CD14-positive monocyte (primary cell): ENCODE results near the gene CDIPT. TPM values are rescaled to one million over a fixed set of nuclear protein-coding genes. Genes with fewer than 3 reads are reported as not detected.

Source experiments
- DNase-seq, 3 donors: peaks; one replicate each; pipeline ENCODE4 v3.0.0-alpha.2; 2011 to 2022
- H2AFZ ChIP-seq: 2 replicates; pipeline ENCODE4 v1.6.0; 2012; ENCODE audit warnings: mild to moderate bottlenecking, low read depth, low read length, inconsistent platforms; ENCODE audit not compliant: insufficient read depth, poor library complexity, severe bottlenecking
- H3K27ac ChIP-seq, 2 donors: 1 replicate in 1 of 2; 2 replicates in 1 of 2; pipeline ENCODE4 v1.5.1; 2012 to 2013; ENCODE audit warnings: low read length in 2 of 2, control low read depth in 1 of 2, inconsistent platforms in 1 of 2, low read depth in 1 of 2, mild to moderate bottlenecking in 1 of 2
- H3K27me3 ChIP-seq, 2 donors: one replicate each; pipeline versions ENCODE4 v1.6.0 to v1.6.1; 2011 to 2013; ENCODE audit warnings: low read length in 2 of 2; ENCODE audit not compliant: control insufficient read depth in 2 of 2, insufficient read depth in 2 of 2
- H3K36me3 ChIP-seq, 2 donors: replicated peaks in 1 of 2; 1 replicate in 1 of 2; 2 replicates in 1 of 2; pipeline versions ENCODE4 v1.5.1 to v1.6.1; 2012 to 2013; ENCODE audit warnings: low read length in 2 of 2, control low read depth in 1 of 2, inconsistent platforms in 1 of 2, mild to moderate bottlenecking in 1 of 2; ENCODE audit not compliant: insufficient read depth in 2 of 2, control insufficient read depth in 1 of 2
- H3K4me1 ChIP-seq, 2 donors: 1 replicate in 1 of 2; 2 replicates in 1 of 2; pipeline versions ENCODE4 v1.5.1 to v1.6.1; 2012 to 2013; ENCODE audit warnings: low read length in 2 of 2, control low read depth in 1 of 2, inconsistent platforms in 1 of 2, mild to moderate bottlenecking in 1 of 2, moderate library complexity in 1 of 2; ENCODE audit not compliant: insufficient read depth in 2 of 2, control insufficient read depth in 1 of 2
- H3K4me2 ChIP-seq: replicated peaks from 2 replicates; pipeline ENCODE3; 2012; ENCODE audit warnings: low read length, moderate library complexity, mild to moderate bottlenecking; ENCODE audit not compliant: poor library complexity, severe bottlenecking; ENCODE audit errors: extremely low read depth
- H3K4me3 ChIP-seq, 3 experiments: fragments of 200-600 bp in 1 of 3; sonication (generic) in 1 of 3; replicated peaks in 1 of 3; 1 replicate in 2 of 3; 2 replicates in 1 of 3; pipeline ENCODE4 v1.5.1; 2011 to 2013; ENCODE audit warnings: low read length in 3 of 3, mild to moderate bottlenecking in 3 of 3, control low read depth in 2 of 3, low read depth in 2 of 3, inconsistent platforms in 1 of 3, moderate library complexity in 1 of 3
- H3K79me2 ChIP-seq: 2 replicates; pipeline ENCODE4 v1.6.0; 2012; ENCODE audit warnings: mild to moderate bottlenecking, control low read depth, inconsistent platforms, low read length, moderate library complexity; ENCODE audit not compliant: insufficient read depth
- H3K9ac ChIP-seq: 2 replicates; pipeline ENCODE4 v1.6.0; 2017; ENCODE audit warnings: low read length, mild to moderate bottlenecking; ENCODE audit not compliant: insufficient read depth, poor library complexity, severe bottlenecking
- H3K9me3 ChIP-seq, 2 donors: replicated peaks in 1 of 2; 1 replicate in 1 of 2; 2 replicates in 1 of 2; pipeline versions ENCODE4 v1.5.1 to v1.6.1; 2012 to 2013; ENCODE audit warnings: low read length in 2 of 2, control low read depth in 1 of 2; ENCODE audit not compliant: control insufficient read depth in 1 of 2, insufficient read depth in 1 of 2
- H4K20me1 ChIP-seq: 2 replicates; pipeline ENCODE4 v1.6.0; 2012; ENCODE audit warnings: mild to moderate bottlenecking, low read length, control low read depth, moderate library complexity; ENCODE audit not compliant: insufficient read depth
- H3K27ac Mint-ChIP-seq, 7 donors: one replicate each; pipeline ENCODE4 v1.8.0; 2020; ENCODE audit warnings: mild to moderate bottlenecking in 7 of 7, mixed read lengths in 7 of 7, moderate library complexity in 6 of 7, inconsistent platforms in 2 of 7
- H3K27me3 Mint-ChIP-seq, 3 donors: one replicate each; pipeline ENCODE4 v1.8.0; 2021 to 2022; ENCODE audit warnings: low read depth in 3 of 3, mild to moderate bottlenecking in 3 of 3, mixed read lengths in 3 of 3, moderate library complexity in 3 of 3, inconsistent platforms in 1 of 3
- H3K36me3 Mint-ChIP-seq, 2 donors: one replicate each; pipeline ENCODE4 v1.8.0; 2020; ENCODE audit warnings: mixed read lengths in 2 of 2, inconsistent platforms in 1 of 2, mild to moderate bottlenecking in 1 of 2
- H3K4me1 Mint-ChIP-seq: one replicate; pipeline ENCODE4 v1.8.0; 2020; ENCODE audit warnings: mild to moderate bottlenecking, mixed read lengths
- H3K4me3 Mint-ChIP-seq, 2 donors: one replicate each; pipeline ENCODE4 v1.8.0; 2020; ENCODE audit warnings: mild to moderate bottlenecking in 2 of 2, mixed read lengths in 2 of 2, moderate library complexity in 1 of 2
- H3K9me3 Mint-ChIP-seq, 7 donors: one replicate each; pipeline ENCODE4 v1.8.0; 2020 to 2022; ENCODE audit warnings: mixed read lengths in 7 of 7, mild to moderate bottlenecking in 6 of 7, moderate library complexity in 6 of 7, inconsistent platforms in 2 of 7
- WGBS: methylation state at CpG from one replicate; pipeline ENCODE4 v1.1.5; 2013; ENCODE audit warnings: missing lambda C conversion rate; ENCODE audit not compliant: insufficient coverage; 5-methylcytosine and 5-hydroxymethylcytosine counted together
- intact Hi-C, 2 donors: fragments of 100-400 bp; cut with micrococcal nuclease; formaldehyde crosslinking; loops; one replicate each; pipeline versions ENCODE4 v1.15.0 to v1.15.1; 2023
- polyA plus RNA-seq, 3 donors: library from polyadenylated mRNA; depleted of rRNA in 1 of 3; unstranded in 2 of 3; stranded (reverse) in 1 of 3; fragments of 300-500 nt in 2 of 3; fragments of >200 nt in 1 of 3; fragmentation: Illumina TruSeq in 2 of 3; gene quantifications; 1 replicate in 2 of 3; 2 replicates in 1 of 3; pipeline ENCODE4 v1.2.3, GENCODE V29; 2012 to 2021
- TF ChIP-seq, protein P1 (sequence below): fragments of 200-600 bp; IDR thresholded peaks from one replicate; pipeline ENCODE4 v1.8.0; 2022; ENCODE audit warnings: antibody characterized with exemption, mild to moderate bottlenecking

The CDIPT gene
- polyA plus RNA-seq, 3 donors, result 67.2 to 98.8 (median 93.5) TPM

DNA sequence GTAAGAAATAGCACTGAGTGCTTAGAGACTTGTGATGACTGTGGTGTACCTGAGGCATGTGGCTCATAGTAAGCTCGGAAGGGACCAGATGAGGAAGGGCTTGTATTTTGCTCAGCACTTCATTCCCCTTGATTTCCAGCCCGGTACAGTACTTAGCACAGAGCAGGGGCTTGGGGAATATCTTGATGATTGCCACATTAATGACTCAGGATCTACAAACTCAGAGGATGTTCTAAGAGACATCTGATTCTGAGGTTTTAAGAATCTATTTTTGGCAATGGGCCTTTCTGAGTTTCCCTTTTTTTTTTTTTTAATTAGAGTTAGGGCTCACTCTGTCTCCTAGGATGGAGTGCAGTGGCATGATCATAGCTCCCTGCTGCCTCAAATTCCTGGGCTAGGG is 46.4 kb upstream of the CDIPT start:
- peaks cover 14 to 16% of the 10 kb centered on the region in 2 donors for H3K4me1 ChIP-seq
- WGBS, result no CpG with 5 or more reads among the region's 2 CpGs
- Mint-ChIP-seq H3K27ac (peak overlapping the region in 2 of 7 donors; percentile 44 to 71), H3K4me1 (peaks cover 16% of the 10 kb centered on the region), H3K4me3 (no peak overlapping the region), H3K9me3 (peaks cover 0 to 2% (median 0%) of the 10 kb centered on the region in 7 donors), H3K27me3 (no peaks in the 10 kb centered on the region), H3K36me3 (peaks cover 20 to 29% of the 10 kb centered on the region in 2 donors)
- no peaks in the 10 kb centered on the region for H3K79me2 ChIP-seq
- peak; percentile 10 to 63 (median 32) for DNase-seq
- no peak overlapping the region for H3K4me2 ChIP-seq
- H3K9me3 ChIP-seq, result no peaks in the 10 kb centered on the region
- peaks cover 4 to 13% of the 10 kb centered on the region in 2 donors for H3K36me3 ChIP-seq
- no peak overlapping the region for H3K9ac ChIP-seq
- H4K20me1 ChIP-seq, result no peaks in the 10 kb centered on the region
- no peaks in the 10 kb centered on the region for H3K27me3 ChIP-seq
- H3K27ac ChIP-seq, result no peak overlapping the region
- H3K4me3 ChIP-seq, result no peak overlapping the region
- intact Hi-C loops, result no loop called here
- H2AFZ ChIP-seq, result no peak overlapping the region
- TF ChIP-seq, protein P1, sequence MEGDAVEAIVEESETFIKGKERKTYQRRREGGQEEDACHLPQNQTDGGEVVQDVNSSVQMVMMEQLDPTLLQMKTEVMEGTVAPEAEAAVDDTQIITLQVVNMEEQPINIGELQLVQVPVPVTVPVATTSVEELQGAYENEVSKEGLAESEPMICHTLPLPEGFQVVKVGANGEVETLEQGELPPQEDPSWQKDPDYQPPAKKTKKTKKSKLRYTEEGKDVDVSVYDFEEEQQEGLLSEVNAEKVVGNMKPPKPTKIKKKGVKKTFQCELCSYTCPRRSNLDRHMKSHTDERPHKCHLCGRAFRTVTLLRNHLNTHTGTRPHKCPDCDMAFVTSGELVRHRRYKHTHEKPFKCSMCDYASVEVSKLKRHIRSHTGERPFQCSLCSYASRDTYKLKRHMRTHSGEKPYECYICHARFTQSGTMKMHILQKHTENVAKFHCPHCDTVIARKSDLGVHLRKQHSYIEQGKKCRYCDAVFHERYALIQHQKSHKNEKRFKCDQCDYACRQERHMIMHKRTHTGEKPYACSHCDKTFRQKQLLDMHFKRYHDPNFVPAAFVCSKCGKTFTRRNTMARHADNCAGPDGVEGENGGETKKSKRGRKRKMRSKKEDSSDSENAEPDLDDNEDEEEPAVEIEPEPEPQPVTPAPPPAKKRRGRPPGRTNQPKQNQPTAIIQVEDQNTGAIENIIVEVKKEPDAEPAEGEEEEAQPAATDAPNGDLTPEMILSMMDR, result no peak

DNA sequence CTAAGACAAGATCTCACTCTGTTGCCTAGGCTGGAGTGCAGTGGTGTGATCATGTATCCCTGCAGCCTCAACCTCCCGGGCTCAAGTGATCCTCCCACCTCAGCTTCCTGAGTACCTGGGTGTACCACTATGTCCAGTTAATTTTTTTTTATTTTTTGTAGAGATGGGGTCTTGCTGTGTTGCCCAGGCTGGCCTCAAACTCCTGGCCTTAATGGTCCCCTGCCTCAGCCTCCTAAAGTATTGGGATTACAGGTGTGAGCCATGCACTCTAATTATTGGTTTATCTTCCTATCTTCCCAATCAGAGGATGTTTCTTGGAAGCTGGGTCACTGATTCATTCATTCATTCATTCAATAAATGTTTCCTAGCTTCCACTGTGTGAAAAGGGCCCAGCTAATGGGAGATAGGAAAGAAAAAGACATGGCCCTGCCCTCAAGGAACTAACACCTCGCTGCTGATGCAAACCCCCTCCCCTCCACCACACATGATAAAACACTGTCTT is 45.7 kb upstream of the CDIPT start:
- no peak overlapping the region for H3K27ac ChIP-seq
- H3K79me2 ChIP-seq, result no peaks in the 10 kb centered on the region
- DNase-seq, result no peak
- peaks cover 15 to 23% of the 10 kb centered on the region in 2 donors for H3K36me3 Mint-ChIP-seq
- H3K9ac ChIP-seq, result no peak overlapping the region
- peaks cover 0 to 2% (median 0%) of the 10 kb centered on the region in 3 donors for H3K27me3 Mint-ChIP-seq
- H3K9me3 ChIP-seq, result no peaks in the 10 kb centered on the region
- H3K36me3 ChIP-seq, result peaks cover 4 to 8% of the 10 kb centered on the region in 2 donors
- H3K27me3 ChIP-seq, result no peaks in the 10 kb centered on the region
- H2AFZ ChIP-seq, result no peak overlapping the region
- H3K9me3 Mint-ChIP-seq, result peaks cover 0 to 2% (median 0%) of the 10 kb centered on the region in 7 donors
- WGBS, result no CpG with 5 or more reads among the region's 2 CpGs
- no peaks in the 10 kb centered on the region for H4K20me1 ChIP-seq
- peaks cover 14 to 16% of the 10 kb centered on the region in 2 donors for H3K4me1 ChIP-seq
- H3K4me1 Mint-ChIP-seq, result peaks cover 16% of the 10 kb centered on the region
- no peak overlapping the region for H3K4me3 ChIP-seq
- H3K4me2 ChIP-seq, result no peak overlapping the region
- intact Hi-C loops, result no loop called here
- peak overlapping the region in 1 of 7 donors; percentile 12 for H3K27ac Mint-ChIP-seq
- H3K4me3 Mint-ChIP-seq, result no peak overlapping the region
- TF ChIP-seq, protein P1, result no peak
